Neural progenitor cell (in vitro differentiated cells): ENCODE results near the gene PXDN. TPM values are rescaled to one million over a fixed set of nuclear protein-coding genes. Genes with fewer than 3 reads are reported as not detected.

Experiments used
- DNase-seq: peaks from one replicate; pipeline ENCODE4 v3.0.0-alpha.2; 2016; ENCODE audit warnings: low spot score
- H2AFZ ChIP-seq: fragments of 200-600 bp; sonication (generic); replicated peaks from 2 replicates; pipeline ENCODE4 v1.6.1; 2016; ENCODE audit warnings: antibody characterized with exemption
- H3F3A ChIP-seq: fragments of 200-600 bp; sonication (generic); 2 replicates; pipeline ENCODE4 v1.6.1; 2016; ENCODE audit warnings: antibody characterized with exemption, low read depth
- H3K27ac ChIP-seq: fragments of 200-600 bp; sonication (generic); 2 replicates; pipeline ENCODE4 v1.5.1; 2016; ENCODE audit warnings: mild to moderate bottlenecking
- H3K27me3 ChIP-seq: fragments of 200-600 bp; sonication (generic); 2 replicates; pipeline ENCODE4 v1.6.1; 2016; ENCODE audit warnings: mild to moderate bottlenecking, moderate library complexity
- H3K36me3 ChIP-seq: fragments of 200-600 bp; sonication (generic); 2 replicates; pipeline ENCODE4 v1.5.1; 2016
- H3K4me1 ChIP-seq: fragments of 200-600 bp; sonication (generic); 2 replicates; pipeline ENCODE4 v1.6.1; 2016; ENCODE audit warnings: mixed run types
- H3K4me2 ChIP-seq: fragments of 200-600 bp; sonication (generic); 2 replicates; pipeline ENCODE4 v1.6.1; 2016
- H3K4me3 ChIP-seq: fragments of 200-600 bp; sonication (generic); 2 replicates; pipeline ENCODE4 v1.5.1; 2016
- H3K79me2 ChIP-seq: fragments of 200-600 bp; sonication (generic); 2 replicates; pipeline ENCODE4 v1.6.1; 2016; ENCODE audit warnings: low read depth
- H3K9ac ChIP-seq: fragments of 200-600 bp; sonication (generic); 2 replicates; pipeline ENCODE4 v1.6.1; 2016
- H3K9me3 ChIP-seq: fragments of 200-600 bp; sonication (generic); 2 replicates; pipeline ENCODE4 v1.5.1; 2016; ENCODE audit warnings: low read depth
- H4K20me1 ChIP-seq: fragments of 200-600 bp; sonication (generic); 2 replicates; pipeline ENCODE4 v1.6.1; 2016; ENCODE audit warnings: low read depth
- H3K27ac Mint-ChIP-seq: 3 replicates; pipeline ENCODE4 v1.8.0; 2021; ENCODE audit warnings: mixed read lengths
- H3K27me3 Mint-ChIP-seq: 2 replicates; pipeline ENCODE4 v1.8.0; 2022; ENCODE audit warnings: low read depth, mild to moderate bottlenecking, inconsistent platforms, moderate library complexity, mixed read lengths; ENCODE audit not compliant: insufficient read depth
- H3K36me3 Mint-ChIP-seq: 3 replicates; pipeline ENCODE4 v1.8.0; 2021; ENCODE audit warnings: mixed read lengths
- H3K4me1 Mint-ChIP-seq: 3 replicates; pipeline ENCODE4 v1.8.0; 2021; ENCODE audit warnings: mixed read lengths
- H3K4me3 Mint-ChIP-seq: 3 replicates; pipeline ENCODE4 v1.8.0; 2021; ENCODE audit warnings: mild to moderate bottlenecking, moderate library complexity, mixed read lengths
- H3K9me3 Mint-ChIP-seq: 3 replicates; pipeline ENCODE4 v1.8.0; 2020; ENCODE audit warnings: mixed read lengths
- EZH2 ChIP-seq: fragments of 200-600 bp; sonication (generic); IDR thresholded peaks from 2 replicates; pipeline ENCODE4 v1.6.1; 2017; ENCODE audit warnings: antibody characterized with exemption, mild to moderate bottlenecking, moderate library complexity
- EZH2phosphoT487 ChIP-seq: fragments of 200-600 bp; sonication (generic); IDR thresholded peaks from 2 replicates; pipeline ENCODE4 v1.6.1; 2017; ENCODE audit warnings: antibody characterized with exemption
- total RNA-seq: library from RNA; depleted of rRNA; stranded (reverse); fragments of >200 nt; gene quantifications from 2 replicates; pipeline ENCODE4 v1.2.3, GENCODE V29; 2015; ENCODE audit warnings: low replicate concordance
- TF ChIP-seq, protein P1 (sequence below): fragments of 200-600 bp; sonication (generic); IDR thresholded peaks from 2 replicates; pipeline ENCODE4 v1.5.1; 2017; ENCODE audit warnings: antibody characterized with exemption, mild to moderate bottlenecking

Gene PXDN
- total RNA-seq, 1 donor from 2014 or later = 118 TPM

GRCh38 chr2:1582891-1583341 lies 161.4 kb downstream of the PXDN start:
- Mint-ChIP-seq H3K4me1 (peaks cover 12% of the 10 kb centered on the region), H3K27ac (peak overlapping the region; percentile 52), H3K9me3 (peaks cover 6% of the 10 kb centered on the region), H3K36me3 (peaks cover 3% of the 10 kb centered on the region), H3K27me3 (peaks cover 9% of the 10 kb centered on the region), H3K4me3 (no peak overlapping the region)
- Histone ChIP-seq H3K9me3 (no peaks in the 10 kb centered on the region), H3K4me3 (no peak overlapping the region), H4K20me1 (no peaks in the 10 kb centered on the region), H3K27ac (no peak overlapping the region), H3K79me2 (no peaks in the 10 kb centered on the region), H3K4me2 (no peak overlapping the region), H3K4me1 (no peaks in the 10 kb centered on the region), H2AFZ (no peak overlapping the region), H3K27me3 (no peaks in the 10 kb centered on the region), H3K36me3 (no peaks in the 10 kb centered on the region), H3F3A (peaks cover 6% of the 10 kb centered on the region), H3K9ac (no peak overlapping the region)
- no peak for DNase-seq
- TF ChIP-seq EZH2phosphoT487 (no peak), EZH2 (no peak)
- TF ChIP-seq, protein P1, sequence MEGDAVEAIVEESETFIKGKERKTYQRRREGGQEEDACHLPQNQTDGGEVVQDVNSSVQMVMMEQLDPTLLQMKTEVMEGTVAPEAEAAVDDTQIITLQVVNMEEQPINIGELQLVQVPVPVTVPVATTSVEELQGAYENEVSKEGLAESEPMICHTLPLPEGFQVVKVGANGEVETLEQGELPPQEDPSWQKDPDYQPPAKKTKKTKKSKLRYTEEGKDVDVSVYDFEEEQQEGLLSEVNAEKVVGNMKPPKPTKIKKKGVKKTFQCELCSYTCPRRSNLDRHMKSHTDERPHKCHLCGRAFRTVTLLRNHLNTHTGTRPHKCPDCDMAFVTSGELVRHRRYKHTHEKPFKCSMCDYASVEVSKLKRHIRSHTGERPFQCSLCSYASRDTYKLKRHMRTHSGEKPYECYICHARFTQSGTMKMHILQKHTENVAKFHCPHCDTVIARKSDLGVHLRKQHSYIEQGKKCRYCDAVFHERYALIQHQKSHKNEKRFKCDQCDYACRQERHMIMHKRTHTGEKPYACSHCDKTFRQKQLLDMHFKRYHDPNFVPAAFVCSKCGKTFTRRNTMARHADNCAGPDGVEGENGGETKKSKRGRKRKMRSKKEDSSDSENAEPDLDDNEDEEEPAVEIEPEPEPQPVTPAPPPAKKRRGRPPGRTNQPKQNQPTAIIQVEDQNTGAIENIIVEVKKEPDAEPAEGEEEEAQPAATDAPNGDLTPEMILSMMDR = no peak

- H3K79me2 ChIP-seq = no peaks in the 10 kb centered on the region
- H4K20me1 ChIP-seq = no peaks in the 10 kb centered on the region
- no peaks in the 10 kb centered on the region for H3K4me1 ChIP-seq
- H3K27me3 ChIP-seq = no peaks in the 10 kb centered on the region
- H3K4me3 ChIP-seq = no peak overlapping the region
- Mint-ChIP-seq H3K27ac (peak overlapping the region; percentile 29), H3K27me3 (peaks cover 9% of the 10 kb centered on the region), H3K9me3 (peaks cover 6% of the 10 kb centered on the region), H3K4me3 (no peak overlapping the region), H3K4me1 (peaks cover 12% of the 10 kb centered on the region), H3K36me3 (peaks cover 3% of the 10 kb centered on the region)
- peak; percentile 26 for DNase-seq
- no peak overlapping the region for H3K9ac ChIP-seq
- no peak overlapping the region for H3K4me2 ChIP-seq
- H3K36me3 ChIP-seq = no peaks in the 10 kb centered on the region
- peak overlapping the region; percentile 30 for H2AFZ ChIP-seq
- H3F3A ChIP-seq = peaks cover 6% of the 10 kb centered on the region
- H3K27ac ChIP-seq = no peak overlapping the region
- no peaks in the 10 kb centered on the region for H3K9me3 ChIP-seq
- TF ChIP-seq EZH2phosphoT487 = no peak
- TF ChIP-seq, protein P1 = no peak
- no peak for TF ChIP-seq EZH2
Measured at GRCh38 chr2:1581965-1582625, 162.2 kb downstream of the PXDN start.
